ENCODE measurements around the gene ZCCHC4. TPM values are rescaled to one million over a fixed set of nuclear protein-coding genes. Genes with fewer than 3 reads are reported as not detected.

ZCCHC4 gene
- total and polyA plus RNA-seq, 4 donors: 4.3 to 24.3 (median 7.6) TPM

- 88 to 95% methylated on average over 2 of the region's 2 CpGs for WGBS, 2 donors
- TF ChIP-seq CTCF (IDR thresholded peaks at IDR 0.05; ENCODE audit: control extremely low read depth, extremely low read depth): no peak
- ATAC-seq (ENCODE audit: insufficient read depth, low FRiP score) (no peak), DNase-seq (no peak)
- no peak overlapping the region for H3K4me3 ChIP-seq
- no peaks in the 10 kb centered on the region for H3K27me3 ChIP-seq (ENCODE audit: control insufficient read depth in 3 of 3, insufficient read depth in 3 of 3, low read length in 2 of 3)
- no peaks in the 10 kb centered on the region for H3K9me3 ChIP-seq (ENCODE audit: control insufficient read depth in 4 of 4, insufficient read depth in 3 of 4, low read length in 3 of 4)
- H3K27ac ChIP-seq (ENCODE audit: low read depth in 1 of 2, low read length in 1 of 2): no peak overlapping the region
- no peak overlapping the region for H3K9ac ChIP-seq (ENCODE audit: insufficient read depth in 1 of 2, low read length in 2 of 2)
- no peaks in the 10 kb centered on the region for H3K4me1 ChIP-seq (ENCODE audit: control insufficient read depth in 5 of 5, insufficient read depth in 5 of 5, low read length in 5 of 5)
- peaks cover 0 to 3% (median 0%) of the 10 kb centered on the region in 4 donors for H3K36me3 ChIP-seq (ENCODE audit: control insufficient read depth in 4 of 4, insufficient read depth in 4 of 4, low read length in 4 of 4)
Observed at GRCh38 chr4:25350561-25350960, 38.0 kb downstream of the ZCCHC4 start.

DNA sequence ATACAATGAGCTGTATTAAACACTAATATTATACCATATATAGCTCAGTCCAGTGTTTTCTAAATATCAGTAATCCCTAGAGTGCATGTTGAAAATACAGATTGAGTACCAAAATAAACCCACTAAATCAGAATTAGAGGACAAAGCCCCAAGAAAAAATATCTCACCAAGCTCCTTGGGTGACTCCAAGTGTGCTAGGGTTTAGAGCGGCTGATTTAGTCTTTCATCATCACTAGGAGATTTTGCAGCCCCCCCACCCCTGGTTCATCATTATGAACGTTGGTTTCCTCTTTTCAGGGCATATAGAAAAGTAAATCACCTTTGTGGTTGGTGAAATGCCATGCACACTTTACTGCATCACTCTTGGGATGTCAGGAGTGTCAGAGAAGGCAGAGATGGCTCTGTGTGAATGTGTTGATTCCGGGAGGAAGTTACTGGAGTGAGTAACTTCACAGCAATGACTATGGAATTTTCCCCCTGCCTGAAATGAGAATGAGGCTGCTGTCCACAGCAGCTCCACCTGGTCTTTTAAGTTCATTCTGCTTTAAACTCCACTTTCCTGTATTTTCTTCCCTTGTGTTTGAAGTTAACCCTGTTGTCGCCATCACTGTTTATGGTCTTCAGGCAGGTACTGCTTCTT, 39.3 kb downstream of the ZCCHC4 start:
- no peak for TF ChIP-seq CTCF (IDR thresholded peaks at IDR 0.05; ENCODE audit: control extremely low read depth, extremely low read depth)
- DNase-seq (no peak), ATAC-seq (ENCODE audit: insufficient read depth, low FRiP score) (no peak)
- 81 to 88% methylated on average over 4 of the region's 4 CpGs for WGBS, 2 donors
- Histone ChIP-seq H3K4me3 (no peak overlapping the region), H3K9me3 (ENCODE audit: control insufficient read depth in 4 of 4, insufficient read depth in 3 of 4, low read length in 3 of 4) (no peaks in the 10 kb centered on the region), H3K27me3 (ENCODE audit: control insufficient read depth in 3 of 3, insufficient read depth in 3 of 3, low read length in 2 of 3) (no peaks in the 10 kb centered on the region), H3K36me3 (ENCODE audit: control insufficient read depth in 4 of 4, insufficient read depth in 4 of 4, low read length in 4 of 4) (peaks cover 0 to 3% (median 0%) of the 10 kb centered on the region in 4 donors), H3K27ac (ENCODE audit: low read depth in 1 of 2, low read length in 1 of 2) (no peak overlapping the region), H3K4me1 (ENCODE audit: control insufficient read depth in 5 of 5, insufficient read depth in 5 of 5, low read length in 5 of 5) (no peaks in the 10 kb centered on the region), H3K9ac (ENCODE audit: insufficient read depth in 1 of 2, low read length in 2 of 2) (no peak overlapping the region)

DNA sequence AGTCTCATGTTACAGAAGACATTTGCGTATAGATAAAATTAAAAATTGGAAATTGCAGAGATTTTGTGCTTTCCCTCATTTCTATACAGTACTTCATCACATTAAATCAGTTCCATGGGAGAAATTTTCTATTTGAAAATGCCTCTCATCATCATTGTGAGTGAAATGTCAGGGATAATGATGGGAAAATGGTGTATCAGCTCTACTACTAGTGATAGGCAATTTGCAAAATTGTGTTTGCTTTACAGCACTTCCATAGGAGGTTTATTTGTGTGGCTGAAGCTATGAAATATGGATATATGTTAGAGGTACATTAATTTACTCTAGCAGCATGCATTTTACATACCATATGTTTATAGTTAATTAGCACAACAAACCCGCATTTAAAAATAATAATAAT, 43.5 kb downstream of the ZCCHC4 start:
- WGBS, 2 donors: 99% methylated on average over 2 of the region's 2 CpGs
- ATAC-seq (ENCODE audit: insufficient read depth, low FRiP score): no peak
- peaks cover 0 to 4% (median 2%) of the 10 kb centered on the region in 4 donors for H3K36me3 ChIP-seq (ENCODE audit: control insufficient read depth in 4 of 4, insufficient read depth in 4 of 4, low read length in 4 of 4)

More for the DNA sequence above, 43.5 kb downstream of the ZCCHC4 start:
- no peak for DNase-seq
- Histone ChIP-seq H3K9me3 (ENCODE audit: control insufficient read depth in 4 of 4, insufficient read depth in 3 of 4, low read length in 3 of 4) (no peaks in the 10 kb centered on the region), H3K27me3 (ENCODE audit: control insufficient read depth in 3 of 3, insufficient read depth in 3 of 3, low read length in 2 of 3) (no peaks in the 10 kb centered on the region), H3K4me3 (no peak overlapping the region), H3K27ac (ENCODE audit: low read depth in 1 of 2, low read length in 1 of 2) (no peak overlapping the region), H3K9ac (ENCODE audit: insufficient read depth in 1 of 2, low read length in 2 of 2) (no peak overlapping the region), H3K4me1 (ENCODE audit: control insufficient read depth in 5 of 5, insufficient read depth in 5 of 5, low read length in 5 of 5) (no peaks in the 10 kb centered on the region)
- no peak for TF ChIP-seq CTCF (IDR thresholded peaks at IDR 0.05; ENCODE audit: control extremely low read depth, extremely low read depth)
